ENCODE measurements around the gene EIF4A3.

The EIF4A3 gene

GRCh38 chr17:80113033-80113484 is 33.9 kb downstream of the EIF4A3 start:
- DNase-seq (ENCODE audit: low read depth in 2 of 2), result no peak

DNA sequence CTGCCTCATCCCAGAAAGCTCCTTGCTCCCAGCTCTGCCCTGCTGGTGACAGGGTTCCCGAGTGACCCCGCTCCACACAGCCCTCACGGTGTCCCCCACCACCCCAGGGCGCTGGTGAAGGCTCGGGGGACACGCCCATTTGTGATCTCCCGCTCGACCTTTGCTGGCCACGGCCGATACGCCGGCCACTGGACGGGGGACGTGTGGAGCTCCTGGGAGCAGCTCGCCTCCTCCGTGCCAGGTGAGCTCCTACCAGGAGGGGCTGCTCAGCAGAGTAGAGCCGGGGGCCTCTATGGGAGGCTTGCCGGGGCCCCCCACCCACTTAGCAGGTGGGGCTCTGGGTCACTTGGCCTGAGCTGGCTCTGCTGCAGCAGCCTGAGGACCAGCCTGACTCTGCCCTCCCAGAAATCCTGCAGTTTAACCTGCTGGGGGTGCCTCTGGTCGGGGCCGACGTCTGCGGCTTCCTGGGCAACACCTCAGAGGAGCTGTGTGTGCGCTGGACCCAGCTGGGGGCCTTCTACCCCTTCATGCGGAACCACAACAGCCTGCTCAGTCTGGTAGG is 34.4 kb downstream of the EIF4A3 start:
- DNase-seq (ENCODE audit: low read depth in 2 of 2), result no peak

- DNase-seq (ENCODE audit: low read depth in 2 of 2), result no peak
Observed at GRCh38 chr17:80111702-80112470, 35.0 kb downstream of the EIF4A3 start.

DNA sequence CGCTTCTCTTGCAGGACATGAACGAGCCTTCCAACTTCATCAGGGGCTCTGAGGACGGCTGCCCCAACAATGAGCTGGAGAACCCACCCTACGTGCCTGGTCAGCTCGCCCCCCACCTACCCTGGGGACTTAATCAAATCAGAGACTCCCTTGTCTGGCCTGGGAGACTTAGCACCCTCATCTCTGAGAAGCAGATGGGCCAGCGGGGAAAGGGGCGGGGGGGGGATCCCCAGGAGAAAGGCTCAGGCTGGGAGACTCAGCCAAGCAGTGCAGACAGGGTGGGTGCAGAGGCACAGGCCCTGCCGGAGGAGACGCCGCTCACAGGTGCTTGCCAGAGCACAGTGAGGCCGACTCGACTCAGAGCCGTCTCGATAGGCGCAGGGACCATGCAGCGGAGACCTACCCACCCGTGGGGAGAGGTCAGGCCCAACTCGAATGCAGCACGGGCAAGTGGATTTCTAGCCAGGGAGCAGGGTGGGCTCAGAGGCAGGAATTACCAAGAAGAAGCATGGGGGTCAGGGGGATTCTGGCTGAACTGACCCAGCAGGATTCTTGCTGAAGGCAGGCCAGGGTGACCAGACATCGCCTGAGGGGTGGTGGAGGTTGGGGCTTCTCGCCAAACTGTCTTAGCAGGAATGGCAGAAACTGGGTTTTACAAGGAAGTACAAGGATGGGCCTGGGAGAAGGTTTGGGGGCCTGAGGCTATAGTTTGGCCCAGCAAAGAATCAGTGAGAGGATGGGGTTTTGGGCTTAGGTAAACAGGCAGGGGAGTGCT is 35.8 kb downstream of the EIF4A3 start:
- DNase-seq (ENCODE audit: low read depth in 2 of 2), result no peak

DNA sequence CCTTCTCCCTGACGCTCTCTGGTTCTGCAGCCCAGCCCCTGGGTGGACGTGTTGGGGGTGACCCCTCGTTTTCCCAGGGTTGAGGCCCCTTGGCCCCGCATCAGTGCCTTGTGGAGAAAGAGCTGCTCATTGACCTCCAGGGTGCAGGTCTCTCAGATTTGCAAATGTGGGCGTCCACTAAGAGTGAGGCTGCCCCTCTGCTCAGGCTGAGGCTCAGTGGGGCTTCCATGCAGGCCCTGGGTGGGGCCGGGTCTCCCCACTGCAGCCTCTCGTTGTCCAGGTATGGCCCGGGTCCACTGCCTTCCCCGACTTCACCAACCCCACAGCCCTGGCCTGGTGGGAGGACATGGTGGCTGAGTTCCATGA is 36.5 kb downstream of the EIF4A3 start:
- DNase-seq (ENCODE audit: low read depth in 2 of 2), result no peak

DNA sequence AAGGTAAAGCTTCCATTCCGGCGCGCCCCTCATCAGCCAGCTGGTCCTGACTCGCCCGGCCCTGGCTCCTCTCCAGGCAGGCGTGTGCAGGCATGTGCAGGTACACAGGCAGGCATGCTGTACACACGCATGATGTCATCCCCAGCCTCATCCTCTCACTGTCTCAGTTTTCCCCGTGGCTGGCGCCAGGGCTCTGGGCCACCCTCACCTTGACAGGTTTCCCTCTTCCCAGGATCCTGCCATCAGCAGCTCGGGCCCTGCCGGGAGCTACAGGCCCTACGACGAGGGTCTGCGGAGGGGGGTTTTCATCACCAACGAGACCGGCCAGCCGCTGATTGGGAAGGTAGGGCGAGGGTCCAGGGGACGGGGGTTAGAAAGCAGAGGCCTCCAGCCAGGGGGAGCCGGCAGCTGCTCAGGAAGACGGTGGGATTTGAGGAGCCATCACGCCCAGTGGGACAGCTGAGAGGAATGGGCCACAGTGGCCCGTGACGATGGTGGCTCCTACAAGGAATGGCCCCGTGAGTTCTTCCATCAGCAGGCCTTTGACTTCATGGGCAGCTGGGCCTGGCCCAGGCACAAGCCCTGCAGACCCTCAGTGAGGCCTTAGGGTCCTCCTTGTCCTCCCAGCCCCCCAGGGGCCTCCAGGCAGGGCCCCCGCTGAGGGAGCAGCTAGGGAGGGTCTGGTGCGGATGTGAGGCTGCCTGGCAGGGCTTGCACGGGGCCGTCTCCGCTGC is 37.0 kb downstream of the EIF4A3 start:
- DNase-seq (ENCODE audit: low read depth in 2 of 2), result no peak

GRCh38 chr17:80109066-80109660 is 37.8 kb downstream of the EIF4A3 start:
- no peak for DNase-seq (ENCODE audit: low read depth in 2 of 2)

- DNase-seq (ENCODE audit: low read depth in 2 of 2), result no peak
Observed at GRCh38 chr17:80108036-80108971, 38.6 kb downstream of the EIF4A3 start.

GRCh38 chr17:80107231-80108021 is 39.5 kb downstream of the EIF4A3 start:
- no peak for DNase-seq (ENCODE audit: low read depth in 2 of 2)

GRCh38 chr17:80106751-80107150 is 40.2 kb downstream of the EIF4A3 start:
- no peak for DNase-seq (ENCODE audit: low read depth in 2 of 2)

- no peak for DNase-seq (ENCODE audit: low read depth in 2 of 2)
Observed at GRCh38 chr17:80106176-80106575, 40.8 kb downstream of the EIF4A3 start.

DNA sequence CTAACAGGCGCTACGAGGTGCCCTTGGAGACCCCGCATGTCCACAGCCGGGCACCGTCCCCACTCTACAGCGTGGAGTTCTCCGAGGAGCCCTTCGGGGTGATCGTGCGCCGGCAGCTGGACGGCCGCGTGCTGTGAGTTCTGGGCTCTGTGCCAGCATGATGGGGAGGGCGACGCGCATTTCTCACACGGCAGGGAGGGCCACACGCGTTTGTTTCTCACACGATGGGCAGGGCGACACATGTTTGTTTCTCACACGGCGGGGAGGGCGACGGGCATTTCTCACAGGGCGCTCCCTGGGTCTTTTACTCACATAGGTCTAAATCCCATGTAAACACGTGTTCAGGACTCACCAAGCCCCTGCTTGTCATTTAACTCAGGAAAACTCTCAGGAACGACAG is 41.2 kb downstream of the EIF4A3 start:
- DNase-seq (ENCODE audit: low read depth in 2 of 2), result no peak

DNA sequence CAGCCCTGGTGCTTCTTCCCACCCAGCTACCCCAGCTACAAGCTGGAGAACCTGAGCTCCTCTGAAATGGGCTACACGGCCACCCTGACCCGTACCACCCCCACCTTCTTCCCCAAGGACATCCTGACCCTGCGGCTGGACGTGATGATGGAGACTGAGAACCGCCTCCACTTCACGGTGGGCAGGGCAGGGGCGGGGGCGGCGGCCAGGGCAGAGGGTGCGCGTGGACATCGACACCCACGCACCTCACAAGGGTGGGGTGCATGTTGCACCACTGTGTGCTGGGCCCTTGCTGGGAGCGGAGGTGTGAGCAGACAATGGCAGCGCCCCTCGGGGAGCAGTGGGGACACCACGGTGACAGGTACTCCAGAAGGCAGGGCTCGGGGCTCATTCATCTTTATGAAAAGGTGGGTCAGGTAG is 42.0 kb downstream of the EIF4A3 start:
- no peak for DNase-seq (ENCODE audit: low read depth in 2 of 2)

DNA sequence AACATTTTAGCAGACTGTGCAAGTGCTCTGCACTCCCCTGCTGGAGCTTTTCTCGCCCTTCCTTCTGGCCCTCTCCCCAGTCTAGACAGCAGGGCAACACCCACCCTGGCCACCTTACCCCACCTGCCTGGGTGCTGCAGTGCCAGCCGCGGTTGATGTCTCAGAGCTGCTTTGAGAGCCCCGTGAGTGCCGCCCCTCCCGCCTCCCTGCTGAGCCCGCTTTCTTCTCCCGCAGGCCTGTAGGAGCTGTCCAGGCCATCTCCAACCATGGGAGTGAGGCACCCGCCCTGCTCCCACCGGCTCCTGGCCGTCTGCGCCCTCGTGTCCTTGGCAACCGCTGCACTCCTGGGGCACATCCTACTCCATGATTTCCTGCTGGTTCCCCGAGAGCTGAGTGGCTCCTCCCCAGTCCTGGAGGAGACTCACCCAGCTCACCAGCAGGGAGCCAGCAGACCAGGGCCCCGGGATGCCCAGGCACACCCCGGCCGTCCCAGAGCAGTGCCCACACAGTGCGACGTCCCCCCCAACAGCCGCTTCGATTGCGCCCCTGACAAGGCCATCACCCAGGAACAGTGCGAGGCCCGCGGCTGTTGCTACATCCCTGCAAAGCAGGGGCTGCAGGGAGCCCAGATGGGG is 42.5 kb downstream of the EIF4A3 start:
- DNase-seq (ENCODE audit: low read depth in 2 of 2), result no peak

- DNase-seq (ENCODE audit: low read depth in 2 of 2), result no peak
Observed at GRCh38 chr17:80103449-80104085, 43.4 kb downstream of the EIF4A3 start.

DNA sequence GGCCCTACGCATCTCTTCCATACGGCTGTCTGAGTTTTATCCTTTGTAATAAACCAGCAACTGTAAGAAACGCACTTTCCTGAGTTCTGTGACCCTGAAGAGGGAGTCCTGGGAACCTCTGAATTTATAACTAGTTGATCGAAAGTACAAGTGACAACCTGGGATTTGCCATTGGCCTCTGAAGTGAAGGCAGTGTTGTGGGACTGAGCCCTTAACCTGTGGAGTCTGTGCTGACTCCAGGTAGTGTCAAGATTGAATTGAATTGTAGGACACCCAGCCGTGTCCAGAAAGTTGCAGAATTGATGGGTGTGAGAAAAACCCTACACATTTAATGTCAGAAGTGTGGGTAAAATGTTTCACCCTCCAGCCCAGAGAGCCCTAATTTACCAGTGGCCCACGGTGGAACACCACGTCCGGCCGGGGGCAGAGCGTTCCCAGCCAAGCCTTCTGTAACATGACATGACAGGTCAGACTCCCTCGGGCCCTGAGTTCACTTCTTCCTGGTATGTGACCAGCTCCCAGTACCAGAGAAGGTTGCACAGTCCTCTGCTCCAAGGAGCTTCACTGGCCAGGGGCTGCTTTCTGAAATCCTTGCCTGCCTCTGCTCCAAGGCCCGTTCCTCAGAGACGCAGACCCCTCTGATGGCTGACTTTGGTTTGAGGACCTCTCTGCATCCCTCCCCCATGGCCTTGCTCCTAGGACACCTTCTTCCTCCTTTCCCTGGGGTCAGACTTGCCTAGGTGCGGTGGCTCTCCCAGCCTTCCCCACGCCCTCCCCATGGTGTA is 44.1 kb downstream of the EIF4A3 start:
- DNase-seq (ENCODE audit: low read depth in 2 of 2), result no peak

DNA sequence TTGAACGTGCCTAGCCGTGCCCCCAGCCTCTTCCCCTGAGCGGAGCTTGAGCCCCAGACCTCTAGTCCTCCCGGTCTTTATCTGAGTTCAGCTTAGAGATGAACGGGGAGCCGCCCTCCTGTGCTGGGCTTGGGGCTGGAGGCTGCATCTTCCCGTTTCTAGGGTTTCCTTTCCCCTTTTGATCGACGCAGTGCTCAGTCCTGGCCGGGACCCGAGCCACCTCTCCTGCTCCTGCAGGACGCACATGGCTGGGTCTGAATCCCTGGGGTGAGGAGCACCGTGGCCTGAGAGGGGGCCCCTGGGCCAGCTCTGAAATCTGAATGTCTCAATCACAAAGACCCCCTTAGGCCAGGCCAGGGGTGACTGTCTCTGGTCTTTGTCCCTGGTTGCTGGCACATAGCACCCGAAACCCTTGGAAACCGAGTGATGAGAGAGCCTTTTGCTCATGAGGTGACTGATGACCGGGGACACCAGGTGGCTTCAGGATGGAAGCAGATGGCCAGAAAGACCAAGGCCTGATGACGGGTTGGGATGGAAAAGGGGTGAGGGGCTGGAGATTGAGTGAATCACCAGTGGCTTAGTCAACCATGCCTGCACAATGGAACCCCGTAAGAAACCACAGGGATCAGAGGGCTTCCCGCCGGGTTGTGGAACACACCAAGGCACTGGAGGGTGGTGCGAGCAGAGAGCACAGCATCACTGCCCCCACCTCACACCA is 44.8 kb downstream of the EIF4A3 start:
- DNase-seq (ENCODE audit: low read depth in 2 of 2), result no peak
